HK-2 (cell line): ENCODE results near the gene DCTN5.
"Not testable (repeated sequence)": the region's sequence is repeated elsewhere in the genome, so short reads cannot be mapped to it uniquely, and the experiment has no call there.

Experiments
- DNase-seq: peaks from one replicate; pipeline ENCODE4 v3.0.0-alpha.2; 2018; ENCODE audit not compliant: unreplicated experiment

The DCTN5 gene

GRCh38 chr16:23694265-23694643 is 53.0 kb downstream of the DCTN5 start:
- no peak for DNase-seq

- no peak for DNase-seq
Observed at GRCh38 chr16:23694644-23695373, 53.5 kb downstream of the DCTN5 start.

GRCh38 chr16:23695756-23696155 is 54.5 kb downstream of the DCTN5 start:
- DNase-seq: no peak

- no peak for DNase-seq
Observed at GRCh38 chr16:23699100-23699499, 57.8 kb downstream of the DCTN5 start.

- no peak for DNase-seq
Observed at GRCh38 chr16:23700093-23700492, 58.8 kb downstream of the DCTN5 start.

DNA sequence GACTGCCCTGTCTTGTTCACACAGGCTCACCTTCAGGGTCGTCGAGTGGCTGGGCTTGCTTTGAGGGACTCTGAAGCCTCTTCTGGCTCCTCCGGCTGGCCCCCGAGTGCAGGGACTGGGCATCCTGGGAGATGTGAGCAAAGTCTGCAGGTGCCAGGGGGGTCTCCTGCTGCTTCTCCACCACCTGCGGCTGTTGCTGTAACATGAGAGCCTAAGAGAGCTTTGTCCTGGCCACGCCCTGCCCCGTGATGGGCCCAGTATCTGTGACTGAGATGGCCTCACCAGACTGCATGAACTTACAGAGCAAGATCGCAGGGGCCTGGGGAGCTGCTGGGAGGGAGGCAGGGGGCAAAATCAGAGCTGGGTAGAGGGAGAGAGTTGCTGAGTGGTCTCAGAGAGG is 59.2 kb downstream of the DCTN5 start:
- DNase-seq: no peak

DNA sequence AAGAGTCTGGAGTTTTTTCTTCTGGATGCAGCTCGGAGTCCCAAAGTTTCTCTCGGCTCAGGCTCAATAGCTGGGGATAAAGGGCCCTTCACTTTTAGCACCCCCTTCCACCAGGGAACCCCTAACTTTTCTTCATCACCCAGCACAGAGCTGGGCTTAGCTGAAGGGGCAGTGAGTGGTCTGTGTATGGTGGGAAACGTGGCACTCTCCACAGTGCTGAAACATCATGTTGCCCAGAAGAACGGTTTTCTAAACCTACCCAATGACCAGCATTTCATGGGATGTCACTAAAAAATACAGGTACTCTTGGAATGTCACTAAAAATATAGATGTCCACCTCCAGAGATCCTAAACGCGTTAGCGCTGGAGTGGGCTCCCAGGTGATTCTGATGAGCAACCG is 59.8 kb downstream of the DCTN5 start:
- DNase-seq: no peak

DNA sequence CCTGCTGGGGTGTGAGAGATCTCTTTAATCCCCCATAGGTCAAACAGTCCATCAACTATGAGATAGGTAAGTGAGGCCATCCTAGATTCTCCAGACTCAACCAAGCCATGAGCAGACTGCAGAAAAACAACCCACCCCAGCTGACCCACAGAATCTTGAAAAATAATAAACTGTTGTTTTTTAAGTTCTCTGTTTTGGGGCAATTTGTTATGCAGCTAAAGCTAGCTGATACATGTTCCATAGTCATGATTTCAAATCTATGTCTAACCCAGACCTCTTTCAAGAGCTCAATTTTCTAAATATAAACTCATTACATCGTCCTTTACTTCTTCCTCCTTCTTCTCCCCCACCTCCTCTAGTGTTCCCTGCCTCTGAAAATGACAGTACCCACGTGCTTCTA is 61.7 kb downstream of the DCTN5 start:
- DNase-seq: no peak

- no peak for DNase-seq
Observed at GRCh38 chr16:23704772-23705516, 63.7 kb downstream of the DCTN5 start.

DNA sequence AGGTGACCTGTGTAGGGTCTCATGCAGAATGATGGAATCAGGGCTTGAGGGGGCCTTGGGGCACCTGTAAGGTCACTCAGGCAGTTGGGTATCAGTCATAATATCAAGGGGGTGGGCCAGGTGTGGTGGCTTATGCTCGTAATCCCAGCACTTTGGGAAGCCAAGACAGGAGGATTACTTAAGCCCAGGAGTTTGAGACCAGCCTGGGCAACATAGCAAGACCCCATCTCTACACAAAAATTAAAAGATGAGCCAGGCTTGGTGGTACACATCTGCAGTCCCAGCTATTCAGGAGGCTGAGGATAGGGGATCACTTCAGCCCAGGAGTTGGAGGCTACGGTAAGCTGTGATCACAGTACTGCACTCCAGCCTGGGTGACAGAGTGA is 64.2 kb downstream of the DCTN5 start:
- DNase-seq: no peak

GRCh38 chr16:23706439-23706838 is 65.2 kb downstream of the DCTN5 start:
- no peak for DNase-seq

GRCh38 chr16:23709536-23709935 is 68.3 kb downstream of the DCTN5 start:
- DNase-seq: no peak

GRCh38 chr16:23710008-23710407 is 68.7 kb downstream of the DCTN5 start:
- no peak for DNase-seq

DNA sequence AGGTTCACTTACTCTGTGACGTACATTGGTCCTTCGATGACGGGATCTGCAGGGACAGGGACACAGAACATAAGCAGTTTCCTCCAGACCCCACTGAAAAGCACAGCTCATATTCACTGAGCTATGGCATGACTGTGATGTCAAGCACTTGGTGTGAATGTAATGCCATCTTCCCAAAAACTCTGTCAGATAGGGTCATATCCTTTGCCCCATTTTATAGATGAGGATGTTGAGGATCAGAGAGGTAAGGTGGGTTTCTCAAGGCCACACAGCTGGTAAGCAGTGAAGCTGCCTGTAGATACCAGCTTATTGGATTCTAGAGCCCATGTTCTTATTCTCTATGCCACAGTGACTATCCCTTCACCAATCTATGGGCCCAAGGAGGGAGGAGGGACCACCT is 69.2 kb downstream of the DCTN5 start:
- DNase-seq: no peak

GRCh38 chr16:23711785-23712184 is 70.5 kb downstream of the DCTN5 start:
- no peak for DNase-seq

DNA sequence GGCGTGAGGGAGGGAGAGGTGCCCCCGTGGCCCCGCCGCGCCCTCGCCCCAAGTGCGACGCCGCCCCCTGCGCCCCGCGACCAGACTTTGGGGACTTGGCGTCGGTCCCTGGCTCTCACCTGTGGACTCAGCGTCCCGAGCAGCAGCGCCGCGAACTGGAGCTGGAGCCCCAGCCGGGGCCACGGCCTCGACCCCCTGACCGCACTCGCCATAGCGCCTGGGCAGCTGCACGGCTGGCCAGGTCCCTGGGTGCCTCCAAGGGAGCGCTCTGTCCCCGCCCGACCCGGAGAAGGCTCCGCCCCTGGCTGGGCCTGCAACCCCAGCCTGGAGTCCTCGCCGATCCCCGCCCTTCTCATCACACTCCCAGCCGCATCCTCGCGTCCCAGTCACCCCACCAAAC is 71.7 kb downstream of the DCTN5 start, which contains the start of gene ERN2:
Gene ERN2, minus strand, starts transcription at position 247 of the 400 bp plus-strand sequence. Its CDS starts 35 bp downstream, at position 212.
- DNase-seq: no peak

DNA sequence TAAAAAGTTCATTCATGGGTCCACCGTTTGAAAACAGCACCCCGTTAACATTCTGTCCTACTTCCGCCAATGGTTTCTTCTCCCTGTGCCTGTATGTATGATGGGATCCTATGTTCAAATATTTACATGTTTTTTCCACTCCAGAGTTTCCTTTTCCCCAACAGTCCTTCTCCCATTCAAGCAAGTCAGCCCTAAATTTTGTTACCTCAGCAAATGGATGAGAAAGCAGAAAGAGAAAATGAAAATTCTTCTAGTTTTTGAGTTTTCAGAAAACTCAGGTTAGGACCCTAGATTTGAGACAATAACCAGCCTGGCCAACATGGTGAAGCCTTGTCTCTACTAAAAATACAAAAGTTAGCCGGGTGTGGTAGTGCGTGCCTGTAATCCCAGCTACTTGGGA is 75.2 kb downstream of the DCTN5 start:
- no peak for DNase-seq

DNA sequence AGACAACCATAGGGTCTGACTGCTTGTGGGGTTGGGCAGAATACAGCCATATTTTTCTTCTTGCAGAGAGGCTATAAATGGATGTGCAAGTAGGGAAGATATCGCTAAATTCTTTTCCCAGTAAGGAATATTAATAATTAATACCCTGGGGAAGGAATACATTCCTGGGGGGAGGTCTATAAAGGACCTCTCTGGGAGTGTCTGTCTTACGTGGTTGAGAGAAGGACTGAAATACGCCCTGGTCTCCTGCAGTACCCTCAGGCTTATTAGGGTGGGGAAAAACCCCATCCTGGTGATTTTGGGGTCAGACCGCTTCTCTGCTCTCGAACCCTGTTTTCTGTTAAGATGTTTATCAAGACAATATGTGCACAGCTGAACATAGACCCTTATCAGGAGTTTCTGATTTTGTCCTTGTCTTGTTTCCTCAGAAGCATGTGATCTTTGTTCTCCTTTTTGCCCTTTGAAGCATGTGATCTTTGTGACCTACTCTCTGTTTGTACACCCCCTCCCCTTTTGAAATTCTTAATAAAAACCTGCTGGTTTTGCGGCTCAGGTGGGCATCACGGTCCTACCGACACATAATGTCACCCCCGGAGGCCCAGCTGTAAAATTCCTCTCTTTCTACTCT is 81.5 kb downstream of the DCTN5 start:
- not testable (repeated sequence) for DNase-seq

DNA sequence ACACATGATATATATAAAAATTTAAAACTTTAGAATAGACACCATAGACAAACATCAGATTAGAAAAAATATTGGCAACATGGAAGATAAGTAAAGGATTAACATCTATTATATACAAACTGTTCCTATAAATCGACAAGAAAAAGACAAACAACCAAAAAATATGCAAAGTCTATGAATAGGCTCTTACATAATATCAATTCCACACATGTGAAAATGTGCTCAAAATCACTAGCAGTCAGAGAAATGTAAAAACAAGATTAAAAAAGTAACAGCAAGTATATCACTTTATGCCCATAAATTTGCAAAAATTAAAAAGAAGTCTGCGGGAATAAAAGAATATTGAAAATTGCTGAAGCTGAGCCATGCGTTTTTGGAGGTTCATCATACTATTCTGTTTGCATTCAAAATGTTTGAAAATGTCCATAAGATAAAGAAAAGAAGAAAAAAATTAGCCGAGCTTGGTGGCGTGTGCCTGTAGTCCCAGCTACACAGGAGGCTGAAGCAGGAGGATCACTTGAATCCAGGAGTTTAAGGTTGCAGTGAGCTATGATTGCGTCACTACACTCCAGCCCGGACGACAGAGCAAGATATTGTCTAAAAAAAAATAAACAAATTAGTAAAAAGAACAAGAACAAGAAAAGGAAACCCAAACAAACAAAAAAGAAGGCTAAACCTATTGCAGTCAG is 83.0 kb downstream of the DCTN5 start:
- no peak for DNase-seq

GRCh38 chr16:23724785-23725131 is 83.5 kb downstream of the DCTN5 start:
- no peak for DNase-seq

DNA sequence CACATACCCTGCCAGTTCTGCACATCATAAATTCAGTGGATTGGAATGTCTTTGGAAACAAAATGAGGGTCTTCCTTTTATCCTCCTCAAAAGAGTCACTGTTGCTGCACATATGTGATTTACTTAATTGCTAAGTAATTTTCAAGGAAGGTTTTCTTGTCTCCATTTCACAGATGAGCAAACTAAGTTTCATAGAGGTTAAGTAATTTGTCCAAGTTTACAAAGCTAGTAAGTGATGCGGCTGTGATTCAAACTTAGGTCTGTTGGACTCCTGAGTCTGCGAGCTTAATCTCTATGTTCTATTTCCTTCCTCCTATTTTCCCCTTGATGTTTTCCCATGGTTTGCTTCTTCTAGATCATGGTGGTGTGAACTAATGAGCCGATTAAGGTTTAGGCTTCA is 85.4 kb downstream of the DCTN5 start:
- DNase-seq: no peak
